ENCODE data around the gene VWA5B1.

VWA5B1 gene

DNA sequence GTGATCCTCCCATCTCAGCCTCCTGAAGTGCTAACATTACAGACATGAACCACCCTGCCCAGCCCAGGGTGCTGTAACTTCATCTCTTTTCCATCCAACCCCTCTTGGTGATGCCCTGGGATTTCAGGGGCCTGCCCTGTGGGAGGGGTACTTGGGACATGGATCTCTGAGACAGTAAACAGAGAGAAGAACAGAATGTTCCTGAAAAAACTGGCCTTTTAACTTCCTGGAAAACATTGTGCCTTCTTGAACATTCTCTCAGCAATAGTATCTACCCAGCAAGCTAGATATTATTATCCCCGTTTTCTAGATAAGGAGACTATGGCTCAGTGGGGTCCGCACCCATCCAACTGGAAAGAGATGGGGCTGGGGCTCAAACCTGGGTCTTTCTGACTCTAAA is 57.0 kb downstream of the VWA5B1 start:
- no peak for DNase-seq (ENCODE audit: low read depth)

DNA sequence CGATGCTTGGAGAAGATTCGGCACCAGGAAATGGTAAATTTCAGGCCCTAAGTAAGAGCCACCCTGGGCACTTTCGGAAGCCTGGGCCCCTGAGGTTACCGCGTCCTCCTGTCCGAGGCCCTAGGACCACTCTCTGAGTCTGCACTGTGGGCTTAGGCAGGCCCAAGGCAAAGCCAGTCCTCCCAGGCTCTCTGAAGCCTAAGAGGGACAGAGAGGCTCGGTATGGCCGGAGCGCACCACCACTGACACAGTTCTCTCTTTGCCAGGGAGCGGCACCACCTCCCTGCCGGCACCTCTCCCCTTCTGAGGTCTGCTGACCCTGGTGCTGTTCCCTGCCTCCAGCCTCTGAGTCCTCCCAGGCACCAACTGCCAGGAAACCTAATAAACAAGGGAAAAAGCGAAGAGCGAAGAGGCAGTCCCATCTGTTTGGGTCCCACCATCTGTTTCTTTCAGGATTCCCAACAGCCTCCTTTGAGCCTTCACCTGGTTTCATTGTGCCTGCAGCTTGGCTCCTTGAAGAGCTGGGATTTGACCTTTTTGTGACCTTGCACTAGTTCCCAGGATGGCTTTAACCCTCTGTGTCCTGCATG is 57.7 kb downstream of the VWA5B1 start:
- no peak for DNase-seq (ENCODE audit: low read depth)

DNA sequence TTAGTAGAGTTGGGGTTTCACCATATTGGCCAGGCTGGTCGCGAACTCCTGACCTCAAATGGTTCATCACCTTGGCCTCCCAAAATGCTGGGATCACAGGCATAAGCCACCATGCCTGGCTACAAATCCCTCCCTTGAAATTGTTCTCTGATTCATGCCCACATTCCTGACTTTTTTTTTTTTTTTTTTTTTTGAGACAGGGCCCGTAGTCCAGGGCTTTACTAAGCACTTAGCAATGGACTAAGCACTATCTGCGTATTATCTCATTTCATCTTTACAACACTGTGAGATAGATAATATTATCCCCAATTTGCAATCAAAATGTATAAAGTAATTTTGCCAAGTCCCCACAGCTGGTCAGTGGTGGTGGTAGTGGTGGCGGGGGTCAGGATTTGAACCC is 58.9 kb downstream of the VWA5B1 start:
- no peak for DNase-seq (ENCODE audit: low read depth)

DNA sequence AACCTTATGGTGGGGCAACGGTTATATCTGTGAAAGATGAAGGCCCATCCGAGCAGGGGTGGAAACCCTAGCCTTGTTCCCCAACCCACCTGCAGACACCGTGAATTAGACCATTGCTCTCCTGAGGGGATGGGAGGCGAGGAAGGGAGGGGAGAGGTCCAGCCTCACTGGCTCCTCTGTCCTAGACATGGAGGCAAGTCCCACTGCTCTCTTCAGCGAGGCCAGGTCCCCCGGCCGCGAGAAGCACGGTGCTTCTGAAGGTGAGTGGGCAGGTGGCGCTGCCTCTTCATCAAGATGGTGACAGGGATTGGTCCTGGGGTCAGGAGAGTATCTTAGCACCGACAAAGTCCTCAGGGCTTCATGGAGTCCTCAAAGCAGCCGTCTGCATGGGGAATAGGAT is 59.3 kb downstream of the VWA5B1 start:
- DNase-seq (ENCODE audit: low read depth), result no peak

DNA sequence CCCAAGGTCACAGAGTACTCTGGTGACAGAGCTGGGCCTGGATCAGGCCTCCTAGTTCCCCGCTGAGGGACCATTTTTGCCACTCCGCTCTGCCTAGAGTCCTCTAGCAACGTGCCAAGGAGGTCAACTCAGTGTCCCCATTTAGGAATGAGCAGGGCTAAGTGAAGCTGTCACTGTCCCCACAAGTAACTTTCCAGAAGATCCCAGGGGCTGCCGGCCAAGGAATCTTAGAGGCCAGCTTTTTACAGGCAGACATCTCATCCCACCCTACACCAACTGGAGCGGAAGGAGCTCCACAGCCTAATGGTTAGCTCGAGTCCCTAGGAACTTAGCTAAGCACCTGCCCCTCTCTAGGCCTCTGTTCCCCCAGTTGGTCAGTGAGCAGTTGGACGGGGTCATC is 59.7 kb downstream of the VWA5B1 start:
- no peak for DNase-seq (ENCODE audit: low read depth)

DNA sequence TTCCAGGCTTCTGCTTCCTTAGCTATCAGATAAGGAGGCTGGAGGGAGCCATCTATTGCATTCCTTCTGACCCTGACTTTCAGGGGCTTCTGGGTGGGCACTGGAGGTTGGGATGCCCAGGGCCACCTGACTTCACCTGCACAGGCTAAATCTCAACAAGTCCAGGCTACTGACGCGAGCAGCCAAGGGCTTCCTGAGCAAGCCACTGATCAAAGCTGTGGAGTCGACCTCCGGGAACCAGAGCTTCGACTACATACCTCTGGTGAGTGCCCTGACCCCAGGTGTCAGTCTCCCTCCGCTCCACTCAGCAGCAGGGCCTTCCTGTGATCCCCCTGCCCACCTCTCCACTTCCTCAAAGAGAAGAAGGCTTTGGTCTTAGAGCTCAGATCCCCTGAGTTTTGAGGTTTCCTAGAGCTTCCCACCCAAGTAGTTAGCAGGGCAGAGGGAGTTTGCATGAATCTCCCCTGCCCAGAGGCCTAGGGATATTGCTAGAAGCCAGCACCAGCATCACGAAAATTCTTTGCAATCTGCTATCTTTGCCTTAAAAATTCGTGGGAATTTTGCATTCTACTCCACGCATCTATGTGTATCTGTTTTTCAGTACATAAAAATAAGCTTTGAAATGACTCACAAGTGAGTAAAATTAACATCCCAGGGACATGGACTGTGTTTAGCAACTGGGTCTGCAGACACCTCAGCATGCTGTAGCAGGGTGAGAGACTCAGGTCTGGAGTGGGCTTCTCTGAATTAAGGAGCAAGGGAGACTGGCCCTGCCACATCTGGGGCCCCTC is 61.4 kb downstream of the VWA5B1 start:
- no peak for DNase-seq (ENCODE audit: low read depth)

DNA sequence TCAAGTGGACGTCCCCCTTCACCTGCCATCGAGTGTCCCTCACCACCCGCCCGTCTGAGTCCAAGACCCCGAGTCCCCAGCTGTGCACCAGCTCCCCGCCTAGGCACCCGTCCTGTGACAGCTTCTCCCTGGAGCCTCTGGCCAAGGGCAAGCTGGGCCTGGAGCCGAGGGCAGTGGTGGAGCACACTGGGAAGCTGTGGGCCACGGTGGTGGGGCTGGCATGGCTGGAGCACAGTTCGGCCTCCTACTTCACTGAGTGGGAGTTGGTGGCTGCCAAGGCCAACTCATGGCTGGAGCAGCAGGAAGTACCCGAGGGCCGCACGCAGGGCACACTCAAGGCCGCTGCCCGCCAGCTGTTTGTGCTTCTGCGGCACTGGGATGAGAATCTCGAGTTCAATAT is 63.2 kb downstream of the VWA5B1 start:
- DNase-seq (ENCODE audit: low read depth), result no peak

DNA sequence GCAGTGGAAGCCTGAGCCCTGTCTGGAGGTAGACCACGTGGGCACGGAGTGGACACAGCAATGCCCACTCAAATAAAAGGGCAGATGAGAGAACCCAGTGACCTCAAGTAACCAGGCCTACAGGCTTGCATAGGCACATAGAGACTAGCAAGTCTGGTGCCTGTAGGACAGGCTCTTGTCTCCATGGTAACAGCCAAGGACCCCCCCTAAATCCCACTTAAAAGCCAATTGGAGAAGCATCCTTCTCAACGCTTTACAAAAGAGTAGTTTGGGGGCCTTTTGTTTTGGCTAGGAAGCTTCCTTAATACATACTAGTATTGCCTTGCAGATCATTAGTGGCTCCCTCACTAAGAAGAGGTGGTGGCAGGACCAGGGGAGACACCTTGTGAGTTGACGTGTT is 63.9 kb downstream of the VWA5B1 start:
- DNase-seq (ENCODE audit: low read depth), result no peak

DNA sequence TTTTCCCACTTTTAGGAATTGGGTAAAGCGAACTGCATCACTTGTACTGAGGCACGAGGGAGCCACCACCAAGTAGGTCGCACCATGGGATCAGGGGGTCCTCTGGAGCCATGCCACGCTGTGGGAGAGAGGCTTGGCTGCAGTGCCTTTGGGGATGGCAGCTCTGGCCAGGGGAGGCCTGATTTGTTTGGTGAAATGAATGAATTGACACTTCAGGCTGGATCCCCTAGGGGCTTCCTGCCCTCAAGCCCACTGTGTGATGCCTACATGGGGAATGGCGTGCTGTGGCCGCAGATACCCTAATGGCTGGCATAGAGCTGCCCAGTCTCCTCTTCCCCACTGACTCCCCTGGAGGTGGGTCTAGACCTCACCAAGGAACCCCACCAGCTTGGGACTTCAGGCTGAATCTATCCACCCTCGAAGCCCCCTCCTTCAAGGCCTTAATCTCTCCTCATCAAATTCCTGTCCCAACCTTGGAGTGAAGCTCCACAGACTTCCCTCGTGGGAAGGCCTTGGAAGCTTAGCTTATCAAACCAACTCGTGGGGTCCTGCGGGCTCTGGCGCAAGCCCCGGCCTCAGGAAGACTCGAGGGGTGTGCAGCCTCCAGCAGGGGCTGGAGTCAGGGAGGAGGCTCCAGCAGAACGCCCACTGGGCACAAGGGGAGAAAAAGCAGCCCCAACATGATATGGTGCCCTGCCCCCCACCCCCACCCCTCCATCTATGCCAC is 64.6 kb downstream of the VWA5B1 start:
- no peak for DNase-seq (ENCODE audit: low read depth)

DNA sequence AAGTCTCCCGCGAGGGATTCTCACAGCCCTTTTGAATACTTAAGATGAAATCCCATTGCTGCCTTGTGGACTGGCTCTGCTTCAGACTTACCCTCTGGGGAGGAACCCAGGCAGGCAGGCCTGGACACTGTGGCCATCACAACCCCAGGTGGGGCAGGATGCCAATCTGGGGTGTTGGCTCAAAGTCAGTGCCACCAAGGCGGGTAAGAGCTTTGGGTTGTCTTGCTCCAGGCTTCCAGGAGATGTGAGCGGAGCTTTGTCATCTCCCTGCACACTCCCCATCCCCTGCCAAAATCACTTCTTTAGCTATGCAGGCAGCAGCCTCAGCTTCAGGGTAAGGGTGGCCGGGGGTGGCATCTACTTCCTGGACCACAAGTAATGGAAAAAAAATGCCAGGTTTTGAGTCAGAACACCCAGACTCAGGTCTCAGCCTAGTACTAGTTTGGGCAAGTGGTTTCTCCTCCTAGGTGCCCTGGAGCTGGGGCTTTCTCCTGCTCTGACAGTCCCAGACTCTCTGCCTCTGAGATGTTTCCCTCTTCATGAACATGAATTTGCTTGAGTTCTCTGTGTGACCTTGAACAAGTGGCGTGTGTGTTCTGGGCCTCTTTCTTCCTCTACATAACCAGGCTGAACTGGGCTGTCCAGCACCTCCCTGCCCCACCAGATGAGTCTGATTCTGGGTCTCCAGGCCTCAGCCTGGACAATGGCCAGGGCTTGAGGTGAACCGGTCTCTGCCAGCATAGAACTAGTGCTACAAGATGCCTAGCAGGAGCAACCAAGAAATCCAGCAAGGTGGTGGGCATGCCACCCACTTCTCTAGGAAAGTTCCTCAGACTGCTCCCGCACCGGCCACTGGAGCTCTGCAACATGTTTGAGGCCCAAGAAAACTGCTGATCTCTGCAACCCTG is 65.4 kb downstream of the VWA5B1 start:
- no peak for DNase-seq (ENCODE audit: low read depth)

DNA sequence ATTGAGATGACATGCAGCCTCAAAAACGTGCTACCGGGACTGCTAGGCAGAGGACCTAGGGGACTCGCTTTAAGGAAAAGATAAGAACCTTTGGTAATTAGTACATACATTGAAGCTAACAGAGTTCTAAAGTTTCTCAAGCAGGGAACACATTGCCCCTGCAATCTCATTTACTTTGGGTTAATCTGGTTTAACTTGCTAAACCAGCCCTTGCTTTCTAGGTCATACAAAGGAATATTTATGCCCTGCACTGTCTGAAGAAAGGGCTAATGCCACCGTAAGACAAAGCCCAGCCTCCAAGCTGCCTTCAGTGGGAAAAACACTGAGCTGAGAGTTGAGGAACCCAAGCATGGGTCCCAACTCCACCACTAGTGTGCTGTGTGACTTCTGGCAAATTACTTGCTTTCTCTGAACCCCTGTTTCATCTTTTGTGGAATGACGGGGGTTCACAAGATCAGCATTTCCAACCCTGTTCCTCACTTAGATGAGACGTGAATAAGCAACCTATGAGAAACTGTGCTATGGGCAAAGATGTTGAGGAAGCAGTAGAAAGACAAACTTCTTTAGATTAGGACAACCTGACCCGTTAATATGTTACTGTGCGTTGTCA is 66.3 kb downstream of the VWA5B1 start:
- DNase-seq (ENCODE audit: low read depth), result no peak

DNA sequence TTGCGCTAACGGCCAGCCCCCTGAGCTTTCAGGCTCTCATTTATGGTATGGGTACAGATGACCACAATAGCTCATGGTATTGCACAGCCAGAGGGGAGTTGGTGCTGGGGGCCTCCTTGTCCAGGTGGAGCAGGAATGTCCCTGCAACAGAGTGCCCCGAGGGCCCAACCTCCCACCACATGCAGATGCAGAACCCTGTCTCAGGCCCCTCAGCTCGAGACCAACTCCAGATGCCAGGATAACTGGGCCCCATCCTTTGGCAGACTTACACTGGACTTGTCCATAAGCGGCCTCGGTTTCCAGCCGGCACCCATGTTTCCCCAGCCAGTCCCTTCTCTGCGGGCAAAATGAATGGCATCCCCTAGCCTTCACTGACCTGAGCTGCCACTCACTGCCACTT is 67.1 kb downstream of the VWA5B1 start:
- no peak for DNase-seq (ENCODE audit: low read depth)

DNA sequence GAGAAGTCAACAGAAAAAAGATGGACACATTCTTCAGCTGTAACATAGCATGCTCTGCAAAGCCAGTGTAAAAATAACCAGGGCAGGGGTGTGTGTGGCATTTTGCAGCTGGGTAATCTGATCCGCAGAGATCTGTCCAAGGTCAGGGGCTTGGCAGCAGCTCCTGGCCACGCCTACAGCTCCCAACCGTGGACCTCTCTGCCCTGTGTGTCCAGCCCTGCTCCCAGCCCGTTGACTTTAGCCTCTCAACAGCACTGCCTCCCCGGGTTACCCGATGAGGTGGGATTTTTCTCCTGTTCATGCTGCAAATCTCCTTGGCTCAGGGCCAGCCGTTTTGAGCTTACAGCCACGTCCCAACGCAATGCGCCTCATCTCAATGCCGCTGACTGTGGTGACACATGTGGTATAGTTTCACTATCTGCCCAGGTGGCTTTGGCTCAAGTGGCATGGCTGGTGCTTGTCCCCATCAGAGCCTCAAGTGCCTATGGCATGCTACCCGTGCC is 68.1 kb downstream of the VWA5B1 start:
- DNase-seq (ENCODE audit: low read depth), result no peak

DNA sequence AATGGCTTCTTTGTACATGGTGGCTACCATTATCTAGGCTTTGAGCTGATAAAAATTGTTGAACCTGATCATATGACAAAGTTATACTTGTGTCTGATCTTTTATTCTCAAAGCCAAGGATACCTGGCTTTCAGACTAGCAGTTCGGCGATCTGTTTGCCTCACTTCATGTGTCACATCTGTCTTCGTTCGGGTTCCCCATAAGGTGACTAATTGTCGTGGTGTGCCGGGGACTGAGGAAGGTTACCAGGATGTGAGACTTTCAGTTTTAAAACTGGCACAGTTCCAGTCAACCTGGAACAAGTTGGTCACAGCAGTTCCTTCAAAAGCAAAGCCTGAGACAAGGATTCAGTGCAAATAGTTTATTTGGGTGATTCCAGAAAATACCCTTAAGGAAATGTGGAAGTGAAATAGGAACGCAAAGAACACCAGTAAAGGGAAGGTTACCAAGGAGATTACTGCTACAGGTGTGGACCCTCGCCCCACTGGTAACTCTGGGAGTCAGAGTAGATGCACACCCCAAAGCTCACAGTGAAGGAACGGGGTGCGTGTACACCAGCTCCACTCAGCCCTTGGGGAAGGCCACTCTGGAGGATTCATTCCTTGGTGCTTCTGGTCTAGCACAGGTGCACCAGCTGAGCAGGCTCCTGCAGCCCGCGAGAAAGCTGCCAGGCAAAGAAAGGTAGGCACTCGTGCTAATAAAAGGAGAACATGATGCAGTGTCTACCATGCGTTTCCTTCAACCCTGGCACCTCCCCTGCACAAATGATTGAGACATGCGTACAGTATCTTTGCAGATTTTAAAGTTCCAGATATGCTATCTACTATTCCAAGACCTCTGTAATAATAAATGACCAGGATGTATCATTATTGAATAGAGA is 69.0 kb downstream of the VWA5B1 start:
- DNase-seq (ENCODE audit: low read depth), result no peak

DNA sequence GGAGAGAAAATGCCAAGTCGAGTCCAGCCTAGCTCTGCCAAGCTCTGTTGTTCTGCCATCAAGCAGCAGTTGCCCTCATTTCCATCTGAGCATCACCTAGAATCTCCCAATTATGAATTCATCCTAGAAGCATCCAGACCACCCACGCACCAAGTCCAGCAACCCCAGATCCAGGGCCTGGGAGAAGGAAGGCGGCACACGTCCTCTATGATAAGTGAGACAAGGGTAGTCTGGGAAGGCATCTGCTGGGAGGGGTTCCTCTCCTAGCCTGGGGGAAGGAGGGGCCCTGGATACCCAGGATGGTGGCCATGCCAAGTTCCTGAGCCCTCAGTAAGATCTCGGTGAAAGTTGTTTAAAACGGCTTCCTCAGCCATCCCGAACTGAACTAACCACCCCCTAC is 70.7 kb downstream of the VWA5B1 start:
- no peak for DNase-seq (ENCODE audit: low read depth)

DNA sequence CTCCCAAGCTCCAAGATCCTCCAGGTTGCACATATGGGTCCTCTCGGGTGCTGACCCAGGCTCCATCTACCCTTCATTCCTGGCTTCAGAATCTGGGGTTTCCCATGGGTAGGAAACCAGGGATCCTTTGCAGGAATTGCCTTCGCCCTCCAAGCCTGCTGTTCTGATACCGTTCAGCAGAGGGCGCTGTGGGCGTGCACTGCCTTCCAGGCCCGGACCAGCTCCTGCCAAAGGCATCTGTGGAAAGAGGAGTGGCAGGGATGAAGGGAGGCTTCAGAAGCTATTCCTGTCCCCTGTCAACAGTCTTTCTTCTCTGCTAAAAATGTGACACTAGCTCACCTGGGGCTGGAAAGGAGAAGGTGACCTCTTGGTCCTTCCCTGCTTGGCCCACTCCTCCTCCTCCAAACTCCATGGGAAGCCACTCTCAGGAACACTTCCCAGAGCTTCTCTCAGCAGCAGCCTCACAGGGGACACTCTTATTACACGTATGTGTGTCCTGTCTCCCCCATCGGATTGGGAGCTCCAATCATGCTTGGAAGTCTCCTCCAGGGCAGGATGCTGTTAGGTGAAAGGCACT is 71.2 kb downstream of the VWA5B1 start:
- no peak for DNase-seq (ENCODE audit: low read depth)

DNA sequence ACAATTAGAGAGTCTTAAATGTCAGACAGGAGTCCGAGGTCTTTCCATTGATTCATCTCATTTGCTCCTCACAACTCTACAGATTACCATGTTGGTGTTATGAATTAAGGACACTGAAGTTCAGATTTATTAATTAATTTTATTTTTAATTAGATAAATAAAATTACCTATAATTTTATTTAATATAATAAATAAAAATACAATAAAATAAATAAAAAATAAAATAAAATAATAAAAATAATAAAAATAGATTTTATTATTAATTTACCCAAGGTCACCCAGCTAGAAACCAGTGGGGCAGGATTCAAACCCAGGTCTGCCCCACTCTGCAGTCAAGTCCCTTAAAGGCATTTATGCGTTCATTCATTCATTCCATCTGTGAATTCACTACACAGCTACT is 72.2 kb downstream of the VWA5B1 start:
- no peak for DNase-seq (ENCODE audit: low read depth)

DNA sequence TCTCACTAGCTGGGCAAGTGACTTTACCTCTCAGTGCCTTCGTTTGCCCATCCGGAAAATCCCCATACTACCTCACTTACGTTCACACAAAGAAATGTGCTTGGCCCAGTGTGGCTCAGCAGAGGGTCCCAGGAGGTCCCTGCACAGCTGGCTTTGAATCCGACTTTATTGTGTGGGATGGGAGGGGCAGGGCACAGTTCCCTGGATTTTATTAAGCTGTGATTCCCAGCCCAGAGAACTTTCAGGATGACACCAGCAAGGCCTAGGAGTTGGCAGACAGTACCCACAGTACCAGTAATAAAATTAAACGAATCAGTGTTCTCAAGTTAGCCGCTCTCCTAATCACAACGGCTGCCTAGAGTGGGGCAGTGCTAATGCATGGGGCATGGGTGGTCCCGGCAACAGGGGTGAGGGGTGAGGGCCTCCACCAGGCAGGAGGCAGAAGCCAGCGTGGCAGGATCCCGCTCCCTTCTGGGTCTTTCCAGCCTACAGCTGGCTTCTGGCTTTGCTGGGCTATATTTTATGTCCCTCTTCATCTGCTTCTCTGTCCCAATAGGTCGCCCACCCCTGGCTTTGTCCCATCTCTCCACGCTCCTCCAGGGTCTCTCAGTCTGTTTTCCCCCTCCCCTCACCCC is 74.9 kb downstream of the VWA5B1 start:
- no peak for DNase-seq (ENCODE audit: low read depth)

DNA sequence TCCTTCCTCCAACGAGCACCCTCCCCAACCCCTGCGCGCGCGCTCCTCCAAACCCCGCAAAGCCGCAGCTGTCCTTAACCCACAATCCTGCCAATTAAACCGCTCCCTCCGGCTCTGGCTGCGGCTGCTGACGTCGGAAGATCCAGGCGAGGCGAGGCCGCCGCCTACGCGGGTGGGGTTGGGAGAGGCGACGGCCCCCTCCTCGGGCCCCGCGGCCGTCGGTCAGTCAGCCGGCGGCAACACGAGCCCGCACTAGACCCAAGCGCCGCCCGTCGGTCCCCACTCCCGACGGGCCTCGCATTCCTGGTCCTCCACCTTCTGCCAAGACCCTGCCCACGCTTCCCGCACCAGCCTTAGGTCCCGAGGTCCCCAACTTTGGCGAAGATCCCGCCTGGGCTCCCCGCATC is 75.4 kb downstream of the VWA5B1 start:
- DNase-seq (ENCODE audit: low read depth), result no peak

Data from activated gamma-delta T cell treated with anti-CD3 and anti-CD28 coated beads, Interleukin-2, amount 50 U/mL, for 16 hours (primary cell).